ENCODE results near the gene MGMT.

MGMT gene

DNA sequence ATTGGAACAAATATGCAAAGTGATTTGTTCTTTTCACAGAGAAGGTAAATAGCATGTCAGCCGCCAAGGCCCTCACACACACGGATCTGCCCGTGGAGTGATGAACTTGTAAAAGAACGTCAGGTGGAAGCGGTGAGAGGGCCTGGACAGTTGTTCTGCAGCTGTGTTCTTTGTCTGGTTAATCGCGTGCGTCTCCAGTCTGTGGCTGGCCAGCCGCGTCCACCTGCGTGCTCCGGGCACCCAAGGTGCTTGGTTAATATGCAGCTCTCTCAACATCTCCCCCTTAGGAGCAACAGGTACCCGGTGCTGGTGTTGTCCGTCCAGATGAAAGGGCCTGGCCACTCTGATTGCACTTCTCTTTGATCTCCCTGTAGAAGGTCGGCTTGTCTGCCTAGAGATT lies 162.9 kb downstream of the MGMT start:
- no peak for DNase-seq

DNA sequence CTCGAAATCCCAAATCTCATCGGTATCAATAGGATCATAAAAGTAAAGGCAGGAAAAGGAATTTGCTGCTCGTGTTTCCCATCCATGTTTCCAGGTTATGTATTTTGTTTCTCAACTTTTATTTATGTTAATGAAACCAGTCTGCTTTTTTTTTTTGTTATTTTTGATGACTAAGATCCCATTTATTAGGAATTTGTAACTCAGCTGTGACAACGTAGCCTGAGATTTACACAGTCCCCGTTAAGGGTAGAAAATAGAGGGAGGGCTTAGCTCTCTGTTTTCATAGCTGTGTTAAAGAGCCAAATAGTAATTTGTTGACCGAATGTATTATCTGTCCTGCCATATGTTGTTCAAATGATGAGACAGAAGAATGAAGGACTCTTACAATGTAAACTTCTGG lies 164.0 kb downstream of the MGMT start:
- no peak for DNase-seq

DNA sequence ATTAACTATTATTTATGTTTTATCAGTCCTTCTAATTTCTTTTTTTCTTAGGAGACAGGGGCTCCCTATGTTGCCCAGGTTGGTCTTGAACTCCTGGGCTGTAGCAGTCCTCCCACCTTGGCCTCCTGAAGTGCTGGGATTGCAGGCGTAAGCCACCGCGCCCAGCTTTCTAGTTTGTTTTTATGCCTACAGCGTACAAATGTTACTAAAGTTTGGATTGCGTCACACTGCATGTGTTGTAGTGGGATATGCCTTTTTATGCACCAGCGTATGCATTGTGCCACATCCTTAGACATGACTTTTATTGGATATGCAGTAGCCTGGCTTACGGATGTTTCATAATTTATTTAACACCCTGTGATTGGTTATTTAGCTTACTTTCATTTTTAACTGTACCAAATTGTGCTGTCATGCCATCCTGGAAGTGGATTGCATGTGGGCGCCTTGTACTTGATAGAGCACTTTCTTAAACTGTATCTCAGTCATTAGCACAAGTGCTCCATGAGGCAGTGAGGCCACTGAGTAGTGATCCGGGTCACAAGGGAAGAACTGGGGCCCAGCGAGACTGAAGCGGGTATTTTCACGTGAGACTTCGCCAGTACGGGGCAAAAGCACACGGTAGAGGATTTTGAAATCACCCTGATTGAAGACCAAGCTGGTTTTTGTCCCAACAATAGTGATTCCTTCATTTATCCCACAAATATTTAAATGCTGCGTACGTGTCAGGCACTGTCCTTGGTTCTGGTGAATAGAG lies 165.0 kb downstream of the MGMT start:
- DNase-seq: no peak

DNA sequence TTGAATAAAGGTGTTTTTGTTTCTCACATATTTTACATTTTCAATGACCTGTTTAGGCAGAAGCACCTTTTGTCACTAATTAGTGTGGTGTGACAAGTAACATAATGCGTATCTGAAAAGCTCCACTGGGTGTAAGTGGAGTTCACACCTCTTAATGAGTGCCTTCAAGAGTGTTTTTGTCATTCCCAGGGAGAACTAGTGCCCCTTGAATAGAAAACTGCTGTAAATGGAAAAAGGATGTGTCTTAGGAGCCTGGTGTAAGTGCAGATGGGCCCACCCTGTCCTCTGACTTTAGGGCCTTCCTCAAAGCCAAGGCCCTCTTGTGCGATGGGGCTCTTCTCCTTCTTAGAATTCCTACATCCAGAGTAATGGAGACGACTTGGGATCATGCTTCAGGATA lies 170.0 kb downstream of the MGMT start:
- DNase-seq: no peak

DNA sequence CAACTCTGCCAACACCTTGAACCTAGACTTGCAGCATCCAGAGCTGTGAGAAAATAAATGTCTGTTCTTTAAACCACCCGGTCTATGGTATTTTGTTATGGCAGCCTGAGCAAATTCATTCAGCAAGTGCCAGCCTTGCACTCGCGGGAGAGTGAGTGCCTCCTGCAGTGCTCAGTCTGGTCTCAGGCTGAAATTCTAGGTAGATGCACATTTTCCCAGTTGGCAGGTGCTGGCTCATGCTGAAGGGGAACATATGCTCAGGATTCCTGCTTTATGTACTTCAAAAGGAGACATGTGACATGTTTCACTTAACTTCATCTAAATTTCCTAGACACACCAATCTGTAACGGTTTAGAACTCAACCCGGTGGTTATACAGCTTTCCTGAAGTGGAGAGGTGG lies 170.8 kb downstream of the MGMT start:
- DNase-seq: no peak

DNA sequence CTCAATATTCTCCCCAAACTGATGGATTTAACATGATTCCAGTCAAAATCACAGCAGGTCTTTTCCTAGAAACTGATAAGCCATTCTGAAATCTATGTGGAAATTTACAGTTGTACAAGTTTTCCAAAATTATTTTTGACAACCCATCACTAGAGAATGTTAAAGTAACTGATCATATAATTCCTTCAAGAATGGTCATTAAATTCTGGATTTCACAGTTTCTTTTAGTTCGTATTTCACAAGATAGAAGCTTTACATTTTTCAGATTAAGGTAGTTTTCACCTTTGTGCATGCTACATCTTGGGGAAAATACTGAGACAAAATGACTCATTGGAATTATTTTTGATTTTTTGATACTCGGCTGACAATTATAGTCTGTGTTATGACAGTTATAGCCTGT lies 174.3 kb downstream of the MGMT start:
- no peak for DNase-seq

DNA sequence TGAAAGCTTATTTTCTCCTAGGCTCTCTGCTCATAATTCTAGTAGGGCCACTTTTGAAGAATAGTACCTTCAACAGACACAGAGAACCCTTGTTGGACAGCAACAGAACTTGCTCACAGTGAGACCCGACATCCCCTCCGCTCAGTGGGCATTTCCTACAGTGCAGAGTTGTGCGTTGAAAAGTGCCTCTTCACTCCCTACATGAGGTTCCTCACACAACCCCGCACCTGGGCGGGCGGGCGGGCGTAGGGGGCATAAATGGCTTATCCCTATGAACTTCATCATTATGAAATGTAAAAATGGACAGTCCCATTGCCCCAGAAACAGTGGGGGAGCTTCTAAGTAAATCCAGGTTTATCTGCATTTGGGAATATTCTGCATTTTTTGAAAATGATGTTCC lies 174.9 kb downstream of the MGMT start:
- DNase-seq: no peak

DNA sequence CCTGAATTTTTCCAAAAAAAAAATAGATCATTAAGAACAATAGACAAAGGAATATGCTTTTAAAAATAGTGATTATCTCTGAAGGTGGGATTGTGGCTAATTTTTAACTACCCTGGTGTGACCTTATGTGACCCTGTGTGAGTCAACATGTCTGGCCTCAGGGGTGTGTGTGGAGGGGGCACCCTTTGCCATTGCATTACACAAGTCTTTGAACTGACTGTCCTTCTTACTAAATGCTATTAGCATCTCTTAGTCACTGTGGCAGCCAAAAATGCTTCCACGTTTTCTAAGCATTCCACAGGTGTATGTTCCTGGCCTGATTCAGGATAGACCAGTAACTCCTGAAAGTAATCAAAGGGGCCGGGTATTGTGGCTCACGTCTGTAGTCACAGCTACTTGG lies 175.4 kb downstream of the MGMT start:
- DNase-seq: no peak

DNA sequence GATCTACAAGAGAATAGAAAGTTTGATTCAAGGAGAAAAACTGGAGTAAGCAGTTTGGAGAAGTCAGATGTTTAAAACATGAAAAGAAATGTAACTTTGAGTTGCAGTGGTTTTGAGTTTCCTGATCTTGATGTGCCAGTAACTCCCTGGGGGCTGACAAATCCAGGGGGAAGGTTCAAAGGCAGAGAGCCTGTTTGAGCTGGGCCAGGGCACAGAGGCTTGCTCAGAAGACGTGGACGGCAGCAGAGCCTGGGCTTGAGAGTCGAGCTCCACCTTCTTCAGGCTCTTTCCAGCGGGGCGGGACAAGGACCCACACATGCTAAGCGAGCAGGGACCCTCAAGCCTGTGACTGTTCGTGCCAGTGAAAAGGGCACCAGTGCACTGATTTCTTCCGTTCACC lies 176.2 kb downstream of the MGMT start:
- DNase-seq: no peak

DNA sequence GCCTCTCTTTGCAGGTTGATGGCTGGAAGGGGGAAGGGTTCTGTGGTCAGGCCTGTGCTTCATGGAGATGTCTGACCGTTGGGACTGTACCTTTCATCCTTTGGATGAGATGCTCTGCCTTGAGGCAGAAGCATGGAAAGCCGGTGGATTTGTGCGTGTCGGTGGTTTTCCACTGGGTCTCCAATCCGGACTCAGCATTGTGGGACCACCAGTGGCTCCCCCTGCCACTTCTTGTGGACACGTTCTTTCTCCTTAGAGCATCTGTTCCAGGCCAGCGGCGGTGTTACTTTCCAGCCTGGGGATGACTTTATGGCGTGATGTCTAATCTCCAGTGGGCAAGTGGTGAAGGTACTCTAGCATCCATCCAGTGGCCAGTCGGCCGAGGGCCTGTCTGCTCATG lies 178.4 kb downstream of the MGMT start:
- no peak for DNase-seq

DNA sequence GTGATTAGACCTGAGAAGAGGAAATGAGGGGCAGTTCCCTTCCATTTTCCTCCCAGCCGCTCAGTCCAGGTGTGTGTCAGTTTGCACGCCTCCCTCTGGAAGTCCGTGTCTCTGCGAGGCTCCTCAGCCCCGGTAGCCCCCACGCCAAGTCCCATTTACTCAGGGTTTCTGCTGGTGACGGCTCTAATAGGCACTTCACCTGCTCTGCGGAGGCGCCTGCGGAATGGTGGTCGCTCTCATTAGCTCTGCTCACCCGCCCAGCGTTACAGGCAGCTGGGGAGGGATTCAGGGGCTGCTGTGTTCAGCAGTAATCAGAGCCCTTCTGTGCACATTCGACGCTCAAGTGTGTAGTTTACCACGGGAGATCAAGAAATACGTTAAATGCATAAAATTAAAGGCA lies 179.9 kb downstream of the MGMT start:
- no peak for DNase-seq

DNA sequence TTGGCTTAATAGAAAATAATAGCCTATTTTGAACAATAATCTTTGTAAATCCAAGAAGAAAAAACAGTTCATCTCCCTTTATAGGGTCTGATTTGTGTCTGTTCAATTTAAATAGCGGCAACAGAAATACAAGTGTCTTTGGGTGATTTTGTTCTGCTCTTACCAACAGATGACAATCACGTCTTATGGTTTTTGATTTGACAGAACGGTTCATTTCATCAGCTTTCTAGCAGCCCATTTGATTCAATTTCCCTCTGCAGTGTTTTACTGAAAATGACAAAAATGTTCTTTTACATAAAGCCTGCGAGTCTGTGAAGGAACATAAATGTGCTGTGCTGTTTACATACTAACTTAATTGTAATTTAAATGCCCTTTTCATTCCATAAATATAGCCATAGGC lies 180.5 kb downstream of the MGMT start:
- no peak for DNase-seq

DNA sequence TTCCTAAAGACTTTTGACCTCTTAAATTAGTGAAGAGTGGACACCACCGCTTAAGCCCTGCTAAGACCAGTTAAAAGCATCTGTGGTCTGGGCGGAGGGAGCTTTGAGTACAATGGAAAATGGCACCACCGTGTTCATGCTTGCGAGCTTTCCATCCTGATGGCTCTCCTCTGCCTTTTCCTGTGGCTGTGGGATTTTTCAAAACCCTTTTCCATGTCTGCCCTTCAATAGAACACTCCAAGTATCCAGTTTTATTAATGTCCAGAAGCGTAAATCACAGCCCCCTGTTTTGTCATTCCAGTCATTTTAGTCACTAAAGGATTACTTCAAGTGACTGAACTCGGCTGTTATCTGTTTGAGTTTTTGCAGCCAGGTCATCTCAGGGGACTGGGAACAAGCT lies 181.8 kb downstream of the MGMT start:
- DNase-seq: no peak

DNA sequence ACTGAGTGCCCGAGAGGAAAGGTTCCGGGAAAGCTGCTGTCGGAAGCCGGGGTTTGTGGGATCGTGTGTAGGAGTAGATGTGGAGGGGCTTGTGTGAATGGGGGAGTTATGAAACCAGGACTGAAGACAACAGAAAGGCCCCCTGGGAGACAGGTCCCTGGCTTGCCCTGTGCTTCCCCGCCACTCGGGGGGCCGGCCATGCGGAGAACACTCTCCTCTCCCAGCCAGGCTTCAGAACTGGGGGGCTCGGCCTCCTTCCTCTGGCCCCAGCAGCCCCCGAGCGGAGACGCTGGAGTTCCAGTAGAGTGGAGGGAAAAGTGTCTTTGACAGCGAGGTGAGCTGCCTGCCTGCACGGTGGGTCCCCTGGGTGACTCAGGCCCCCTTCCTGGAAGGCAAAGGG lies 185.0 kb downstream of the MGMT start:
- no peak for DNase-seq

DNA sequence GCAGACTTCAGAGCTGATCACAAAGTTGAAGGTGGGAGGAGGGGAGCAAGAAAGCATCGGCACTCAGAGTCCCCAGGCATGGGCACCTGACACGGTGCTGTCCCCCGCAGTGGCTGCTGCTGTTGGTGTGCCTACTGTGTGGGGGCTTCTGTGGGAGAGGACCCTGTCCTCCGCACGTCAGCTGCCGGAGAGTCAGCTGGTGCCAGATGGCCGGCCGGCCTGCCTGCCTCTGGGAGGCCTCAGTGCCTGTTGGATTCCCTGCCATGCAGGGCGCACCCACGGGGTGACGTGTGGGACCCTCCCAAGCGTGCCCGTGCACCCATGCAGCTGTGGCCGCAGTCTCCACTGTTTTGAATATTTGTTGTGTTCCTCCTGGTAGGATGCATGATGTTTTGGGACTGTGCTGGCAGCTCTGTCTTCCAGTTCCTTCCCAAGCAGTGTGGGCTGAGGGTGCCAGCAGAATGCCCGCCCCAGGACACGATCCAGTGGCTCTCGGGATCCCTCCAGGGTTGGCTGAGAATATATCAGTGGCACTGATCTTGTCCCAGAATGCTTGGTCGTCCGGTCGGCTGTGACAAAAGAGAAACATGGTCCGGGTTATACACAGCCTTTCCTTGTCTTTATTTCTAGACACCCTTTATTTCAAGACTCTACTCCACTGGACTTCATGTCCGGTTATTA lies 185.6 kb downstream of the MGMT start:
- no peak for DNase-seq

DNA sequence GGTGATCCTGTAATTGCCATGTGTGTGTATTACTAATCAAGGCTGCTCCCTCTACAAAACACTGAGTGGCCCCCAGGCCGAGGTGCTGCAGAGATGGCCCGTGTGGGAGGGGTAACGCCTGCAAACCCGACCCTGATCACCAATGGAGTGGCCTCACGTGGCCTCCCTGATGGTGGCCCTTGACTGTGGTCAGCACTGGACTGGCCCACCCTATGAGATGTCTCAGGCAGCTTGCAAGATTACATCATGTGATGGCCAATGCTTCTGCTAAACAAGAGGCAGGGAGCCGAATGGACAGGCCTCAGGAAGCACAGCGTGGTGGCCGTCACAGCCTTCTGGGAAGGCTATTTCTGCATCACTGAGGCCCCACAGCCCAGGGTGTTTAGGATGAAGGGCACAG lies 186.4 kb downstream of the MGMT start:
- DNase-seq: no peak

DNA sequence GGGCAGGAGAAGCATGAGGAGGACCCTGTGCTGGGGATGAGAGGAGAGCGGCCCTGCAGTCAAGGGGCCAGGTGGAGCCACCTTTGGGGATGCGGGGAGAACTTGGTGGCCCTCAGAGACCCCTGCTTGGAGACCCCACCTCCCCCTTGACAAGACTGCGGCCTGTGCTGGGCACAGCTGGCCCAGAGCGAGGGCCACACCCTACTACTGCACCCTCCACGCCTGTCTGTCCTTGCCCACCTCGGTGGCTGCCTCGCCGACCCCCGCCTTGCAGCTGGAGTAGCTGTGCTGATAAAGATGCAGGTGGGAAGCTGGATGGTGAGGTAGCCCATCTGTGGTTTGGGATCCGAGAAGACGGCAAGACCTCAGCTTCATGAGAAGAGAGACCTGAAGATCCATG lies 186.8 kb downstream of the MGMT start:
- no peak for DNase-seq

DNA sequence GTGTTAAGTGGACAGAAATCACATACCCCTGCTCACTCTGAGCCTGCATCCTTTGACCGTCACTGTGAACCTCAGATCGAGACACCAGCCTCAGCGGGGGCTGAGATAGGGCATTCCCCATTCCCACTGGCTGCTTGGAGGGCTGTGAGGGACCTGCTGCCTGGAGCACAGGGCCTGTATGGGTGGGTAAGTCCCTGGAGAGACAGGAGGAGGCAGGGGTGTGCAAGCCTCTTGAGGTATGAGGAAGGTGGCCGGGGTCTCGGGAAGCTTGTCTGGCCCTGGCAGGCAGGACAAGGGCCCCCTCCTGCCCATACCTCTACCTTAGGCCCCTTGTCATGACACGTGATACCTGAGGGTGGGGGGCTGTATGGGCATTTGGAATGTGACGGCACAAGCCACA lies 187.4 kb downstream of the MGMT start:
- DNase-seq: no peak

DNA sequence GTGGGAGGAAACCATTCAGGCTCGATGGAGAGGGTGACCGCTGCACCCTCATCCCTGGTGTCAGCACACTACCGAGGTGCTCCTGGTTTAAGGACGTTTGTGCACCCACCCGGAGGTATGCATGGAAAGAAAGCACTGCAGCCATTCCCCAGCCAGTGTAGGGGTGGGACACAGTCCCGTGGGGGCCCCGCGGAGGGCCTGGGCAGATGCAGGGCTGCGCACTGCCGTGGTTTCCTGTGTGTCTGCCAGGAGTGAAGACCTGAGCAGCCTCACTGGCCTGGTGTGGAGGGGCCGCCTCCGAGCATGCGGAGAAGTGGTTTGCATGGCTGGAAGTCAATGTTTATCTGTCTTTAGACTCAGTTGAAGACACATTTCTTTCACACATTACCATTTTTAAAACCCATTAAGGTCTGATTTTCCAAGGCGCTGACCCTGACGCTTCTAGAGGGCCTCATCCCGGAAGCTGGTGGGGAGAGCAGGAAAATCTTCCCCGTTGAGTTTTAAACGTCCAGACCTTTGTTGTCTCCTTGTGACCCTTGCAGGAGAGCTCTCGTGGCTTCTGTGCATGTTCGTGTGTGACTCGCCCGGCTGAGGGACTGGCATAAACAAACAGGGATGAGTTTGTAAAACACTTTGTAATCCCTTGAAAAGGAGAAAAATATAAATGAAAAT lies 188.1 kb downstream of the MGMT start:
- no peak for DNase-seq

DNA sequence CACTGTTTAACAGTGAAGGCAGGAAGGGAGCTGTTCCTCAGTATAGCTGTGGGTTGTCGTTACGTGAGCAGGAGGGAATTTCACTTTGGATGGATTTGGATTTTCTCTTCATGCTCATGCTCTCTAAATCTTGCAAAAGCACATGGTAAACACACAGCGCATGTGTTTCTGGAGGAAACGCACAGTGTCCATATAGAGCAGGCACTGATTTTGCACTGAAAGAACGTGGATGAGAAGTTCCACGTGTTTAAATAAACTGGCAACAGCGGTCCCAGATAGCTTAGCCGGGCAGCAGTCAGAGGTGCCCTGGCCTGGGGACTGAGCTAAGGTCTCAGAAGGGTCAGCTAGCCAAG lies 188.6 kb downstream of the MGMT start:
- DNase-seq: no peak

DNA sequence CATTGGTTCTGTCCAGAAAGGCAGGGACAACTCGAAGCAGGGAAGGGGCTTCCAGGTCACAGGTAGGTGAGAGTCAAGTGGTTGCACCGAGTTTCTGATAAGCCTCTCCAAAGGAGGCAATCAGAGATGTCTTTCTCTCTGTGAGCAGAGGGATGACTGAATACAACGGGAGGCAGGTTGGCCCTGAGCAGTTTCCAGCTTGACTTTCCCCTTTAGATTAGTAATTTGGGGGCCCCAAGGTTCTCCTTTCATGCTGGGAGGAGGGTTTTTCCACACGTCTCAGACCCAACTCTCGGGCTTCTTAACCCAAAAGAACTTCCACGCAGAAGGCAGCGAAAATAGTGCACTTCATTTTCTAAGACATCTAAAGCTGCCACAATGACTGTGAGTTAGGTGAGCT lies 189.6 kb downstream of the MGMT start:
- DNase-seq: no peak

DNA sequence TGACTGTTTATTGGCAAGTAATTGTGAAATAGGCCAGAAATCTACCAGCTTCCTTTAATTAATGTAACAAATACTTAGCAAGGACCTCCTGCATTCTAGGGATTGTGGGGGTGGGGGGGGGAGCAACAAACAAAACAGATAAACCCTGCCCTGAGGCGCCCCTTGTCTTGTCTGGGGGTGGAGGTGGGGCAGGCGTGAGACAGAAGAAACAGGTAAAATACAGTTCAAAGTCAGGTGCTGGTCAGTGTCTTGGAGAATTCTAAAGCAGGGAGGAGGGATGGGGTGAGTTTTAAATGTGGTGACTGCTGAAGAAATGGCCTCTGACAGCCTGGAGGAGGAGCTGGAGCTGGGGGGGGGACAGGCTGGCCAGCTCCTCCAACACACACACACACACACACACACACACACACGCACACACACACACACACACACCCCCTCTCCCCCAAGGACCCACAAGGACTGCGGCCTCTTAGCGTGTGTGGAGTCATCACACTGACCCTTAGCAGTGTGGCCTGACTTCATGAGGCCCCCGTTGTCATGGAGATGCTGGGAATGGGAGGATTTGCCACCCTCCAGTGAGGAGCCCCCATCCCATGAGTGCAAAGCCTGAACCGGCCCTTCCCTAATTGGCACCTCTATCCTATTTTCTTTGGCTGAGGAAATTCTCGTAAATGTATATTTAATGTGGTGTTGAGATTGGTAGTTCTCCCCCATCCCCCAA lies 190.4 kb downstream of the MGMT start:
- DNase-seq: no peak

DNA sequence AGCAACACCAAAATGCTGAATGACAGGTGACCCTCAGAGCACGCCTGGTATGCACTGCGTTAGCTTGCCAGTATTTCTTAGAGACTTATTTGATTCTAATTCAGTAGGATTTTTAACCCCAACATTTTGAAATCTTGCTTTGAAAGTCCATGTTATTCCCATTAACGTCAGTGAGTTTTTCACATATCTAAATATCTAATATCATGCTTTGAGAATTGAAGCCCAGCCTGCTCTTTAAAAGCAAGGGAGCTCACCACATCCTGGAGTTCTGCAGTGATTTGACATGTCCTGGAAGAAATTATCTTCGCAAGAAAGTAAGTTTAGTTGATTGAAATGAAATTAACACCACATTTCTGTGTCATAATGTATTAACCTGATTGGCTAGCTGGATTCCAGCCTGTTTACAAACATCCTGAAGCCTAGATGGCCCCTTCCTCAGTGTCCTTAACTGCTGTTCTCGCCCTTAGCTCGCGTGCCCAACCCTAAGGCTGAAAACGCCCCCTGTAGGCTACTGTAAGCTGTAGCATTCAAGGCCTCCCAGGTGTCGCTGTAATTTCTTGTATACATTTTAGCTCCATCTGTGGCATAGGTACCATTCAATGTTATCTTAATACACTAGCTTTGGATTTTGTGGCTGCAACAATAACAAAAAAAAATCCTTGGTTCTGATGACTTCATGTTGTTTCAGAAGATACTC lies 191.5 kb downstream of the MGMT start:
- DNase-seq: no peak
